ENCODE results near the gene DDA1.

DDA1 gene

GRCh38 chr19:17365361-17365760 is 56.0 kb downstream of the DDA1 start:
- in situ Hi-C loops (cut with HindIII; ENCODE audit: low sequenced_read_pairs): no loop called here
- DNase-seq (ENCODE audit: low read depth): no peak
- H3K4me3 ChIP-seq (ENCODE audit: low read depth, low read length): no peak overlapping the region
- no peak for TF ChIP-seq CTCF (IDR thresholded peaks at IDR 0.05; ENCODE audit: low read depth, low read length, missing control alignments)

- no peak overlapping the region for H3K4me3 ChIP-seq (ENCODE audit: low read depth, low read length)
- DNase-seq (ENCODE audit: low read depth): no peak
- TF ChIP-seq CTCF (IDR thresholded peaks at IDR 0.05; ENCODE audit: low read depth, low read length, missing control alignments): no peak
- in situ Hi-C loops (cut with HindIII; ENCODE audit: low sequenced_read_pairs): no loop called here
Observed at GRCh38 chr19:17370026-17370587, 60.7 kb downstream of the DDA1 start.
